ACC112 (cell line): Measurements from ENCODE around the gene CEP85L.
"Not testable (repeated sequence)": the region's sequence is repeated elsewhere in the genome, so short reads cannot be mapped to it uniquely, and the experiment has no call there.

Experiments
- H2AFZ ChIP-seq: fragments of 200-600 bp; sonication (generic); one replicate; pipeline ENCODE4 v1.6.0; 2017; ENCODE audit warnings: antibody characterized with exemption, low read length; ENCODE audit not compliant: unreplicated experiment
- H3K27ac ChIP-seq: fragments of 200-600 bp; sonication (generic); 2 replicates; pipeline ENCODE4 v1.5.1; 2014; ENCODE audit warnings: low read depth, mild to moderate bottlenecking, antibody characterized with exemption, low read length, moderate library complexity
- H3K27me3 ChIP-seq: fragments of 200-600 bp; sonication (generic); 2 replicates; pipeline ENCODE4 v1.6.1; 2014; ENCODE audit warnings: mild to moderate bottlenecking, antibody characterized with exemption, low read length, moderate library complexity, mixed read lengths; ENCODE audit not compliant: insufficient read depth
- H3K36me3 ChIP-seq: fragments of 200-600 bp; sonication (generic); 2 replicates; pipeline ENCODE4 v1.6.1; 2016; ENCODE audit warnings: mild to moderate bottlenecking, antibody characterized with exemption, low read length, moderate library complexity, mixed read lengths; ENCODE audit not compliant: insufficient read depth
- H3K4me1 ChIP-seq: fragments of 200-600 bp; sonication (generic); one replicate; pipeline ENCODE4 v1.6.1; 2016; ENCODE audit warnings: low read length, mixed read lengths; ENCODE audit not compliant: insufficient read depth, unreplicated experiment, control insufficient read depth
- H3K4me3 ChIP-seq: fragments of 200-600 bp; sonication (generic); 2 replicates; pipeline ENCODE4 v1.5.1; 2014; ENCODE audit warnings: mild to moderate bottlenecking, low read depth, low read length
- H3K79me2 ChIP-seq: fragments of 200-600 bp; sonication (generic); one replicate; pipeline ENCODE4 v1.6.0; 2016; ENCODE audit warnings: low read length; ENCODE audit not compliant: control insufficient read depth, unreplicated experiment, insufficient read depth

The CEP85L gene

GRCh38 chr6:118464620-118465019 is 186.8 kb downstream of the CEP85L start:
- no peak overlapping the region for H2AFZ ChIP-seq
- no peak overlapping the region for H3K27ac ChIP-seq
- peaks cover 16% of the 10 kb centered on the region for H3K36me3 ChIP-seq
- H3K27me3 ChIP-seq, result no peaks in the 10 kb centered on the region
- H3K4me1 ChIP-seq, result peaks cover 5% of the 10 kb centered on the region
- H3K4me3 ChIP-seq, result no peak overlapping the region
- no peaks in the 10 kb centered on the region for H3K79me2 ChIP-seq

- Histone ChIP-seq H3K79me2 (no peaks in the 10 kb centered on the region), H3K36me3 (no peaks in the 10 kb centered on the region; the same call in 1 of the 2 replicates), H3K4me3 (no peak overlapping the region), H3K27ac (no peak overlapping the region), H3K27me3 (no peaks in the 10 kb centered on the region), H3K4me1 (no peaks in the 10 kb centered on the region), H2AFZ (no peak overlapping the region)
Measured at GRCh38 chr6:118460958-118461470, 190.4 kb downstream of the CEP85L start.

GRCh38 chr6:118456982-118457381 is 194.4 kb downstream of the CEP85L start:
- Histone ChIP-seq H3K36me3 (no peaks in the 10 kb centered on the region), H3K27ac (no peak overlapping the region), H3K4me1 (no peaks in the 10 kb centered on the region), H3K27me3 (no peaks in the 10 kb centered on the region), H3K79me2 (no peaks in the 10 kb centered on the region), H3K4me3 (no peak overlapping the region), H2AFZ (no peak overlapping the region)

DNA sequence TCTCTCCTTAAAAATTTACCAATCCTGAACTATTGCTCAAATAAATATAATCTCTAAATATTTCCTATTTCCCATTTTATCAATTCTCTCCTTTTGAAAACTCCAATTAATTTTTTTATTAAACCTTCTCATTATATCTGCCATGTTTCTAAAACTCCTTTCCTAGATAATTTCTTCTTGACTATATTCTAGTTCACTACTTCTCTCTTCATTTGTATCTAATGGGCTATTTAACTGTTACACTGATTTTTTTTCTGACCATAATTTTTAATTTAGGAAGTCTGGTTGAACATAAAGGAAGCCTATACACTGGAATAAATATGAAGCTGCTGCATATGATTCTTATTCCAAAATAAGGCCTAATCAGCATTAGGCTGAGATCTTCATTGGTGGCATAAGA is 199.6 kb downstream of the CEP85L start:
- no peaks in the 10 kb centered on the region for H3K27me3 ChIP-seq
- H3K27ac ChIP-seq, result no peak overlapping the region
- no peak overlapping the region for H2AFZ ChIP-seq
- H3K4me1 ChIP-seq, result no peaks in the 10 kb centered on the region
- no peaks in the 10 kb centered on the region for H3K36me3 ChIP-seq
- no peaks in the 10 kb centered on the region for H3K79me2 ChIP-seq
- H3K4me3 ChIP-seq, result no peak overlapping the region

DNA sequence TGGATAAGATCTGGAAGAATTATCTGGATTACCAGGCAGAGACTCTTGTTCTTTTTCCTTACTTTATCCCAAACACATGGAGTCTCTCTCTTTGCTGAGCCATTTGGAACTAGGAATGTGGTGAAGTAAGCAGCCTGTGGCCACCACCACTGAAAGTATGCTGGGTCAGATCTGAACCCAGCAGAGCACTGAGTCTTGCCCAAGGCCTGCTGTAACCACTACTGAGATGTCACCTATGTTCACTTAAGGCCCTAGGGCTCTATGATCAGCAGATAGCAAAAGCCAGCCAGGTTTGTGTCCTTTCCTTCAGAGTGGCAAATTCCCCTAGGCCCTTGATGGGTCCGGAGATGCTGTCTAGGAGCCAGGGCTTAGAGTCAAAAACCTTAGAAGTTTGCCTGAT is 206.6 kb downstream of the CEP85L start:
- Histone ChIP-seq H3K27me3 (no peaks in the 10 kb centered on the region), H2AFZ (no peak overlapping the region), H3K27ac (no peak overlapping the region), H3K4me1 (no peaks in the 10 kb centered on the region), H3K79me2 (no peaks in the 10 kb centered on the region), H3K4me3 (no peak overlapping the region), H3K36me3 (no peaks in the 10 kb centered on the region)

DNA sequence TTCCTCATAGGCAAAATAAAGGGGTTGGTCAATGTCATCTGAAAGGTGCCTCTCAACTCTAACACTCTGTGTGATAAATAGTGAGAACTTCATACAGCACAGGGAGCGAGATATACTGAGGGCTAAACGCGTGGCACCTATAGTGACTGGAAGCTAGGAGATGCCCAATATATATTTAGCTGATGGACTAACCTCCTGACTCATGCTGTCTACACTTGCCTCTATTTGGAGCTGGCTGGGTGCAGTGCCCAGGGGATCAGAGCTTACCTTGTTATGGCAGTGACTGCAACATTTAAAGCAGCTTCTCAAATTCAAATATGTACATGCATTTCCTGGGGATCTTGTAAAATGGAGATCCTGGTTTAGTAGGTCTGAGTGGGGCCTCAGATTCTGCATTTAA is 214.9 kb downstream of the CEP85L start:
- H3K79me2 ChIP-seq, result no peaks in the 10 kb centered on the region
- H3K4me1 ChIP-seq, result no peaks in the 10 kb centered on the region
- H3K4me3 ChIP-seq, result no peak overlapping the region
- no peak overlapping the region for H2AFZ ChIP-seq
- H3K27ac ChIP-seq, result no peak overlapping the region
- H3K36me3 ChIP-seq, result no peaks in the 10 kb centered on the region
- no peaks in the 10 kb centered on the region for H3K27me3 ChIP-seq

DNA sequence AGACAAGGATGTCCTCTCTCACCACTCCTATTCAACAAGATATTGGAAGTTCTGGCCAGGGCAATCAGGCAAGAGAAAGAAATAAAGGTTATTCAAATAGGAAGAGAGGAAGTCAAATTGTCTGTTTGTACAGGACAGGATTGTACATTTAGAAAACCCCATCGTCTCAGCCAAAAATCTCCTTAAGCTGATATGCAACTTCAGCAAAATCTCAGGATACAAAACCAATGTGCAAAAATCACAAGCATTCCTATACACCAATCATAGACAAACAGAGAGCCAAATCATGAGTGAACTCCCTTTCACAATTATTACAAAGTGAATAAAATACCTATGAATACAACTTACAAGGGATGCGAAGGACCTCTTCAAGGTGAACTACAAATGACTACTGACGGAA is 217.2 kb downstream of the CEP85L start:
- H3K4me1 ChIP-seq, H3K4me3 ChIP-seq, H3K27ac ChIP-seq, H2AFZ ChIP-seq, H3K79me2 ChIP-seq, H3K27me3 ChIP-seq, H3K36me3 ChIP-seq: not testable (repeated sequence)

GRCh38 chr6:118421312-118421711 is 230.1 kb downstream of the CEP85L start:
- H3K27ac ChIP-seq, H2AFZ ChIP-seq, H3K27me3 ChIP-seq, H3K4me3 ChIP-seq, H3K36me3 ChIP-seq, H3K4me1 ChIP-seq, H3K79me2 ChIP-seq: not testable (repeated sequence)

DNA sequence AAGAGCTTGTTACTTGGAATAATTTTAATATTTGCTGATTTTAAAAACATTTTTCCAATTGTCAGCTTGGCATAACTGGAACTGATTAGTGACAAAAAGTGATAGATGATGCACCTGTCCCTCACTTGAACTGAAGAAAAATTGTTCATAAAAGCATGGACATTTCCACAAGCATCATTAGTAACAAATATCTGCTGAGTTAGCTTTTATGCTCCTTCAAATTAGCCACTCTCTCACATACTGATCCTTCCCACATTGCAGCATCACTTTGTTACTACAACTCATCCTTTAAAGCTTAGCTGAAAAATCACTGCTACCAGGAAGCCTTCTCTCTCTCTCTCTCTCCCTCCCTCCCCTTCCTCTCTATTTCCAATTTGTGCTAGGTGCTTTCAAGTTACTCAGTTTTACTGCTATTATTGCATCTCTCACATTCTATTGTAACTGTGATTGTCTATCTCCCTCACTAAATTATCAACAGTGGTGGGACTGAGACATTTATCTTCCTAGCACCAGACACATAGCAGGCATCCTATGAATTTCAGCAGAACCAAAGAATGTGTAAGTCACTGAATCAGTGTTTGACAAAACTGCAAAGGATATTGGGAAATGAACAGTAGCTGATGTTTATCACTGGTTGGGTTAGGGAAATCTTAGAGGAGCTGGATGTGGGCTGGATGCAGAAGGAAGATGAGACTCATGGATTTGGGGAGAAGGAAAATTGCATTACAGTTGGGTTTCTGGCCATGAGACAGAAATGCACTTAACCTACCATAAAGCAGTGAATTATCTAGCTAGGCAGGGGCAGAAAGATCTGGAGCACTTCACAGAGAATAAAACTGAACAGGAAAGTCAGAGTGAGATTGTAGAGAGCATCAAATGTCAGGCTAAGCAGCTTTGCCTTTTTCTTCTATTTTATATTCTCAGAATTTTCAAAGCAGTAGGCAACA is 231.7 kb downstream of the CEP85L start:
- no peaks in the 10 kb centered on the region for H3K79me2 ChIP-seq
- no peak overlapping the region for H3K27ac ChIP-seq
- no peak overlapping the region for H2AFZ ChIP-seq
- H3K27me3 ChIP-seq, result no peaks in the 10 kb centered on the region
- H3K36me3 ChIP-seq, result no peaks in the 10 kb centered on the region
- no peak overlapping the region for H3K4me3 ChIP-seq
- no peaks in the 10 kb centered on the region for H3K4me1 ChIP-seq
